ENCODE results near the gene GALNT11. TPM values are rescaled to one million over a fixed set of nuclear protein-coding genes. Genes with fewer than 3 reads are reported as not detected.
"Not testable (repeated sequence)": the region's sequence is repeated elsewhere in the genome, so short reads cannot be mapped to it uniquely, and the experiment has no call there.

The GALNT11 gene
- total RNA-seq, 1 donor from 2014 or later, result 34.1 TPM

DNA sequence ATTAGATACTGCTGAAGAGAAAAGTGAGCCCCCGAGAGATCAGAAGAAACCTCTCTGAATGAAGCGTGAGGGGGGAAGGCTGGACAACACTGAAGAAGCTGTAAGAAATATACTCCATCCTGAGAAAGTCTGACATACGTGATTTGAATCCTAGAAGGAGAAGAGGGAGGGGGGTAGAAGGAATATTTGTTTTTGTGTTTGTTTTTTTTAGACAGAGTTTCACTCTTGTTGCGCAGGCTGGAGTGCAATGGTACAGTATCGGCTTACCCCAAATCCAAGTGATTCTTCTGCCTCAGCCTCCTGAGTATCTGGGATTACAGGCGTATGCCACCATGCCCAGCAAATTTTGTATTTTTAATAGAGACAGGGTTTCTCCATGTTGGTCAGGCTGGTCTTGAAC lies 52.6 kb downstream of the GALNT11 start:
- Mint-ChIP-seq H3K27me3 (ENCODE audit: unreplicated experiment) (no peaks in the 10 kb centered on the region), H3K36me3 (ENCODE audit: unreplicated experiment) (peaks cover 2% of the 10 kb centered on the region), H3K4me1 (ENCODE audit: unreplicated experiment) (peaks cover 52% of the 10 kb centered on the region), H3K27ac (ENCODE audit: unreplicated experiment) (no peak overlapping the region), H3K9me3 (ENCODE audit: unreplicated experiment) (no peaks in the 10 kb centered on the region), H3K4me3 (ENCODE audit: unreplicated experiment) (no peak overlapping the region)
- TF ChIP-seq CTCF (IDR thresholded peaks at IDR 0.05), result no peak
- no peak for DNase-seq (ENCODE audit: extremely low spot score, unreplicated experiment)

DNA sequence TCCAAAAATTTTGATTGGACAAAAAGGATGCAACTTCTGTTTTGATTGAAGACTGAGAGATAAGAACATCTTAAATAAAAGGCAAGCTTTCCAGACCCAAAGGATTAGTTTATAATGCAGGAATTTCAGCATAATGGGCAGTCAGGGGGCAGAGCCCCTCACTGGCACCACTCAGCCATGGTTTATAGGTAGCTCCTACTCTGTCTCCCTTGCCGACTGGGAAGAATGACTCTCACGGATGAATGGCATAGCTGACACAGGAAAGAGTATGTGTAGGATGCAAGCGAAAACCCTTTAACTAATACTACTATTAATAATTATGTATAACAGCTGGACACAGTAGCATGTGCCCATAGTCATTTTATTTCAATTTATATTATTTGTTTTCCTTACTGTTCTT lies 53.3 kb downstream of the GALNT11 start:
- H3K9me3 Mint-ChIP-seq (ENCODE audit: unreplicated experiment), result no peaks in the 10 kb centered on the region
- TF ChIP-seq CTCF (IDR thresholded peaks at IDR 0.05), result no peak
- H3K36me3 Mint-ChIP-seq (ENCODE audit: unreplicated experiment), result no peaks in the 10 kb centered on the region
- H3K4me1 Mint-ChIP-seq (ENCODE audit: unreplicated experiment), result peaks cover 46% of the 10 kb centered on the region
- no peak overlapping the region for H3K4me3 Mint-ChIP-seq (ENCODE audit: unreplicated experiment)
- H3K27ac Mint-ChIP-seq (ENCODE audit: unreplicated experiment), result no peak overlapping the region
- no peaks in the 10 kb centered on the region for H3K27me3 Mint-ChIP-seq (ENCODE audit: unreplicated experiment)
- no peak for DNase-seq (ENCODE audit: extremely low spot score, unreplicated experiment)

GRCh38 chr7:152081088-152081487 lies 55.6 kb downstream of the GALNT11 start:
- Mint-ChIP-seq H3K4me3 (ENCODE audit: unreplicated experiment) (no peak overlapping the region), H3K4me1 (ENCODE audit: unreplicated experiment) (peaks cover 34% of the 10 kb centered on the region), H3K36me3 (ENCODE audit: unreplicated experiment) (no peaks in the 10 kb centered on the region), H3K27me3 (ENCODE audit: unreplicated experiment) (no peaks in the 10 kb centered on the region), H3K9me3 (ENCODE audit: unreplicated experiment) (no peaks in the 10 kb centered on the region), H3K27ac (ENCODE audit: unreplicated experiment) (no peak overlapping the region)
- no peak for DNase-seq (ENCODE audit: extremely low spot score, unreplicated experiment)
- TF ChIP-seq CTCF (IDR thresholded peaks at IDR 0.05), result no peak

DNA sequence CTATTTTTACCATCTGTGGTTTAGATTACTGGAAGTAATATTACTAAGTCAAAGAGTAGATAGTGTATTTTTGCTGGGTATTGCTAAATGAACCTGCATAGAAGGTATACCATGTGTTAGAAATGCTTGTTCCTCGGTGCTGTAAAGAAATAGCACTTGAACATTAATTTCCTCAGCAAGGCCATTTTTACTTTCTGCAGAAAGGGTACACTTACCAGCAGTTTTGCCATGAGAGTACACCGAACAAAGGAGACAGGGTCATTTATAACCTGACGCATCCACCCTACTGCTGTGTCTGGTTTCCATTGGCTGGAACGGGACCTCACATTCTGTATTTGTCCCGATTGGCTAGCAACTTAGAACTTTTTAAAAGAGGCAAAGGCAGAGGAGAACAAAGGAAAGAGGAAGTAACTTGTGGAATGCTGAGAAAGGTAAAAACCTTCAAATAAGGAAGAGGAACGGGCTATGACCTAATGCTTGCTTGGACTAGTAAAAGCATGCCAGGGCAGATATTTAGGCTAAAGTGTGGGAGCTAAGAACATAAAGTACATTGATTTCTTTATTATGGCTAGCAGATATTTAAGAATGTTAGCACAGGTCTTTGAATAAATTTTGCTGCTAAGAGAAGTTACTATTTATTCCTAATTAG lies 56.7 kb downstream of the GALNT11 start:
- not testable (repeated sequence) for DNase-seq (ENCODE audit: extremely low spot score, unreplicated experiment); H3K36me3 Mint-ChIP-seq (ENCODE audit: unreplicated experiment); H3K4me3 Mint-ChIP-seq (ENCODE audit: unreplicated experiment); H3K27ac Mint-ChIP-seq (ENCODE audit: unreplicated experiment); H3K27me3 Mint-ChIP-seq (ENCODE audit: unreplicated experiment); H3K9me3 Mint-ChIP-seq (ENCODE audit: unreplicated experiment)
- peaks cover 37% of the 10 kb centered on the region for H3K4me1 Mint-ChIP-seq (ENCODE audit: unreplicated experiment)

DNA sequence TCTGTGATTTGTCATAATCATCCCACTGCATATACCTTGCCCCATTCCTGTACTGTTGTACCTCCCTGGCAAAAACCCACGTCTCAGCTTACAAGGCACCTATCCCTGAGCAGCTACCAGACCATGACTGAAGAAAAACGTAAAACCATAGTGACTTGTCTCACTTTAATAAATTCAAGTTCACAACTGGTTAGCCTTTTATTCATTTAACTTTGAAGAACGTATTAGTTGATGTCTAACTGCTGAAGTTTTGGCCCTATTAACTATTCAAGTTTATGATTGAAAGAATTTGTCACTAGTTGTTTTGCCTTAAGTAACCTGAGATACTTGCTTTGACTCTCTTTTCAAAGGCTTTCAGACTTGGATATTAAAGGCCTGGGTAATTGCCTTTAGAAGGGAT lies 59.7 kb downstream of the GALNT11 start:
- H3K27ac Mint-ChIP-seq (ENCODE audit: unreplicated experiment), result no peak overlapping the region
- TF ChIP-seq CTCF (IDR thresholded peaks at IDR 0.05), result no peak

GRCh38 chr7:152086513-152086912 lies 61.0 kb downstream of the GALNT11 start:
- peaks cover 16% of the 10 kb centered on the region for H3K9me3 Mint-ChIP-seq (ENCODE audit: unreplicated experiment)
- no peak overlapping the region for H3K4me3 Mint-ChIP-seq (ENCODE audit: unreplicated experiment)
- no peak for DNase-seq (ENCODE audit: extremely low spot score, unreplicated experiment)
- H3K27ac Mint-ChIP-seq (ENCODE audit: unreplicated experiment), result no peak overlapping the region
- TF ChIP-seq CTCF (IDR thresholded peaks at IDR 0.05), result no peak
- peaks cover 14% of the 10 kb centered on the region for H3K36me3 Mint-ChIP-seq (ENCODE audit: unreplicated experiment)
- H3K4me1 Mint-ChIP-seq (ENCODE audit: unreplicated experiment), result peaks cover 7% of the 10 kb centered on the region
- H3K27me3 Mint-ChIP-seq (ENCODE audit: unreplicated experiment), result no peaks in the 10 kb centered on the region

More for the DNA sequence above, 59.7 kb downstream of the GALNT11 start:
- no peak overlapping the region for H3K4me3 Mint-ChIP-seq (ENCODE audit: unreplicated experiment)
- H3K36me3 Mint-ChIP-seq (ENCODE audit: unreplicated experiment), result peaks cover 14% of the 10 kb centered on the region
- no peaks in the 10 kb centered on the region for H3K27me3 Mint-ChIP-seq (ENCODE audit: unreplicated experiment)
- peaks cover 19% of the 10 kb centered on the region for H3K4me1 Mint-ChIP-seq (ENCODE audit: unreplicated experiment)
- no peak for DNase-seq (ENCODE audit: extremely low spot score, unreplicated experiment)
- peaks cover 16% of the 10 kb centered on the region for H3K9me3 Mint-ChIP-seq (ENCODE audit: unreplicated experiment)

Measured in osteocyte (in vitro differentiated cells).